Neural crest cell (in vitro differentiated cells): ENCODE measurements around the gene BEAN1. TPM values are rescaled to one million over a fixed set of nuclear protein-coding genes. Genes with fewer than 3 reads are reported as not detected.

Experiments
- DNase-seq: peaks from one replicate; pipeline ENCODE4 v3.0.0; 2021; ENCODE audit warnings: low read depth, mixed read lengths, low spot score
- H3K27ac Mint-ChIP-seq: one replicate; pipeline ENCODE4 v1.8.0; 2021; ENCODE audit warnings: mild to moderate bottlenecking, mixed read lengths; ENCODE audit not compliant: unreplicated experiment
- H3K27me3 Mint-ChIP-seq: 2 replicates; pipeline ENCODE4 v1.8.0; 2021; ENCODE audit warnings: low read depth, mild to moderate bottlenecking, mixed read lengths
- H3K36me3 Mint-ChIP-seq: 2 replicates; pipeline ENCODE4 v1.8.0; 2021; ENCODE audit warnings: low read depth, mild to moderate bottlenecking, mixed read lengths
- H3K4me1 Mint-ChIP-seq: 2 replicates; pipeline ENCODE4 v1.8.0; 2021; ENCODE audit warnings: mixed read lengths
- H3K4me3 Mint-ChIP-seq: one replicate; pipeline ENCODE4 v1.8.0; 2021; ENCODE audit warnings: mild to moderate bottlenecking, mixed read lengths
- H3K9me3 Mint-ChIP-seq: 2 replicates; pipeline ENCODE4 v1.8.0; 2021; ENCODE audit warnings: mixed read lengths
- total RNA-seq: library from RNA; stranded (reverse); gene quantifications from 2 replicates; pipeline ENCODE4 v1.2.1, GENCODE V29; 2021
- TF ChIP-seq, protein P1 (sequence below): fragments of 200-600 bp; sonication (generic); conservative IDR thresholded peaks from 2 replicates; pipeline ENCODE4 v1.5.0; 2021; ENCODE audit warnings: antibody characterized with exemption, mild to moderate bottlenecking

The BEAN1 gene
- total RNA-seq, 1 donor from 2014 or later, result 1.5 TPM

DNA sequence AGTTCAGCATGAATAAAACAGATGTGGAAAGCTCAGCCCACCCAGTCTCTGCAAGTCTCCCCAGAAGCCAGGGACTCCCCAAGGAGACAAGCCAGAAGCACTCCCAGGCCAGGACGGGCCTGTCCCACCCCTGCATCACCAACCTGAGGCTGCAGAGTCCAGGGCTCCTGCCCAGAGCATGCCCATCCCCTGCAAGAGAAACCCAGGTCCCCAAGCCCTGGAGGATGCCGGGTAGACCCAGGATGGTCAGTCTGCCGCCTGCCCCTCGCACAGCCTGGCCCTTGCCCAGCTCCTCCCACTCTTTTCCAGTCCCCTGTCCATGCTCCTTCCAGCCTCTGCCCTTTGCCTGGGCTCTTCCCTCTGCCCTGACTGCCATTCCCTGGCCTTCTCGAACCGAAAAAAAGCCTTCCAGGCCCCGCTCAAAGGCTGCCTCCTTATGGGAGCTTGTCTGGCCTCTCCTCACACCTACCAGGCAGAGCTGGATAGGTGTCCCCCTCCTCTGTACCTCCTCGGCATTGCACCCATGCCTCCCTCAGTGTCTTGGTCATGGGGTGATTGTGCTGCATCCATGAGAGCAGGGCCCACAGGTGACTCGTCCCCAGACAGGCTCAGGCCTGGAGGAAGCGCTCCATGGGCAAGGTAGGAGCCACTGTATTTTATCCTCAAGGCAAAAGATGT is 44.8 kb downstream of the BEAN1 start:
- H3K27me3 Mint-ChIP-seq, result peaks cover 10% of the 10 kb centered on the region
- H3K36me3 Mint-ChIP-seq, result no peaks in the 10 kb centered on the region
- no peak overlapping the region for H3K27ac Mint-ChIP-seq
- H3K9me3 Mint-ChIP-seq, result peaks cover 3% of the 10 kb centered on the region
- H3K4me1 Mint-ChIP-seq, result no peaks in the 10 kb centered on the region
- DNase-seq, result no peak
- H3K4me3 Mint-ChIP-seq, result no peak overlapping the region
- TF ChIP-seq, protein P1, sequence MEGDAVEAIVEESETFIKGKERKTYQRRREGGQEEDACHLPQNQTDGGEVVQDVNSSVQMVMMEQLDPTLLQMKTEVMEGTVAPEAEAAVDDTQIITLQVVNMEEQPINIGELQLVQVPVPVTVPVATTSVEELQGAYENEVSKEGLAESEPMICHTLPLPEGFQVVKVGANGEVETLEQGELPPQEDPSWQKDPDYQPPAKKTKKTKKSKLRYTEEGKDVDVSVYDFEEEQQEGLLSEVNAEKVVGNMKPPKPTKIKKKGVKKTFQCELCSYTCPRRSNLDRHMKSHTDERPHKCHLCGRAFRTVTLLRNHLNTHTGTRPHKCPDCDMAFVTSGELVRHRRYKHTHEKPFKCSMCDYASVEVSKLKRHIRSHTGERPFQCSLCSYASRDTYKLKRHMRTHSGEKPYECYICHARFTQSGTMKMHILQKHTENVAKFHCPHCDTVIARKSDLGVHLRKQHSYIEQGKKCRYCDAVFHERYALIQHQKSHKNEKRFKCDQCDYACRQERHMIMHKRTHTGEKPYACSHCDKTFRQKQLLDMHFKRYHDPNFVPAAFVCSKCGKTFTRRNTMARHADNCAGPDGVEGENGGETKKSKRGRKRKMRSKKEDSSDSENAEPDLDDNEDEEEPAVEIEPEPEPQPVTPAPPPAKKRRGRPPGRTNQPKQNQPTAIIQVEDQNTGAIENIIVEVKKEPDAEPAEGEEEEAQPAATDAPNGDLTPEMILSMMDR, result no peak

DNA sequence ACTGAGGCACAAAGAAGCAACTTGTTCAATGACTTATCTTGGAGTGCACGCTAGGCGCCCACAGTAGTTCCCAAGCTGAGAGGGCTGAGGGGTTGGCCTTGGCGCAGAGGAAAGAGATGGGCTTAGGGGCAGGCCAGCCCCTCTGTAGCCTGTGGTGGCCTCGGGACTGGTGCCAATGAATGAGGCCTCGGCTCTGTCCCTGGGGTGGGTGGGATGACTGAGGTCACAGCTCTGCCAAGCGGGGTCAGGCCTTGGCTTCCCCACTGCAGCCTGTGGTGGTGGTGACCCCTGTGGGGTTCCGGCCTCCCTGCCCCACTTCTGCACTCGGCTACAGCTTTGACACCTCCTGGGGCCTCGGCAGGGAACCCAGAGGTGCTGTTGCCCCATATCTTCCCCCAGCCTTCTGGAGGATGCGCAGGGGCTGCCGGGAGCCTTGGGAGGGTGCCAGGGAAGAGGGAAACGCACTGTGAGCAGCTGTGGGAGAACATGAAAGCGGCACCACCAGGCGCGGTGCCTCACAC is 46.0 kb downstream of the BEAN1 start:
- TF ChIP-seq, protein P1, result no peak
- H3K36me3 Mint-ChIP-seq, result no peaks in the 10 kb centered on the region
- no peak for DNase-seq

DNA sequence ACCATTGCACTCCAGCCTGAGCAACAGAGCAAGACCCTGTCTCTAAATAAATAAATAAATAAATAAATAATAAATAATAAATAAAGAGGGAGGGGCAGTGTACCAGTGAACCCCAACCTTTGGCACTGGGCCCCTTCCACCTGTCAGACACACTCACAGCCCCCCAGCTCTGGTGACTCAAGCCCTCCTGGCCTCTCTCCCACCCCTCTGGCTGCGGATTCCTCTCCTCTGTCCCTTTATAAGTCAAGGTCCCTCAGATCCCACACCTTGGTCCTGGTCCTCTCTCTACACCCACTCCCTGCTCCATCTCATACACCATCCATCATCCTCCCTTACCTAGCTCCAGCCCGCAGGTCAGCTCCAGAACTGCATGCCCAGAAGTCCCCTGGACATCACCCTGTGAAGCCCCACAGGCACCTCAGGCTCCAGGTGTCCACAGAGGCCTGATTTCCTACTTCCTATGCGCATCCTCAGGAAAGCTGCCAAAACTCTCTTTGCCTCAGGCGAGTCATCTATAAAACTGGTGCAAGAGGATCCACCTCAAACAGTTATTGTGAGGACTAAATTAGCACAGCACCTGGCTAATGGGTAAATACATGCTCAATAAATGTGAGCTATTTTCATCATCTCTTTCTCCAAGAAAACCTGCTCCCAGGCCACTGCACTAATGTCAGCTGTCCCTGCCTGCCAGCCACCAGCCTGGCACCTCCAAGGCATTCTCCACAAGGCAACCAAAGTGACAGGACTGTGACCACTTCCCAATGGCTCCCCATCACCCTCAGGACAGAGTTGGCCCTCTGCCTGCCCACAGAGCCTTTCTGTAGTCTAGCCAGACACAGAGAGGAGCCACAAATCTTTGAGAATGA is 46.8 kb downstream of the BEAN1 start:
- H3K4me3 Mint-ChIP-seq, result no peak overlapping the region
- DNase-seq, result no peak
- no peaks in the 10 kb centered on the region for H3K9me3 Mint-ChIP-seq
- H3K4me1 Mint-ChIP-seq, result peaks cover 5% of the 10 kb centered on the region
- no peaks in the 10 kb centered on the region for H3K36me3 Mint-ChIP-seq
- TF ChIP-seq, protein P1, result no peak
- no peak overlapping the region for H3K27ac Mint-ChIP-seq
- H3K27me3 Mint-ChIP-seq, result peaks cover 10% of the 10 kb centered on the region

More for the DNA sequence above, 46.0 kb downstream of the BEAN1 start:
- no peak overlapping the region for H3K4me3 Mint-ChIP-seq
- peaks cover 10% of the 10 kb centered on the region for H3K27me3 Mint-ChIP-seq
- no peaks in the 10 kb centered on the region for H3K9me3 Mint-ChIP-seq
- H3K27ac Mint-ChIP-seq, result no peak overlapping the region
- H3K4me1 Mint-ChIP-seq, result no peaks in the 10 kb centered on the region

DNA sequence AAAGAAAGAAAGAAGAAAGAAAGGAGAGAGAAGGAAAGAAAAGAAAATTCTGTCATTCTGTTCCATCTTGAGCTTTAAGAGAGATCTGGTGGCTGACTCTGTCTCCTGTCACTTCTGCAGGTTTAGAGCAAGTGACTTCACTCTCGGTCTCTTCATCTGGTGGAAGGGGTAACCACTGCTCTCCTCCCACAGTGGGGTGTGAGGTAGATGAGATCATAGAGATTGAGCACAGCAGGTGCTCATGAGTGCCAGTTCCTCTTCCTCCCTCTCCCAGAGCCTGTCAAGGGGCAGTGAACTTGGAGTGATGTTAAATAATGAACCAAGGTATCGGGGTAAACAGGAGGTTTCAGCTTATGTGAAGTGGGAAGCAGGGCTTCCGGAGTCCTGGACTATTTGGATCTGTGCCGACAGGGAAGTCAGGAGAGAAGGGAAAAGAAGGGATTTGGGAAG is 47.7 kb downstream of the BEAN1 start:
- DNase-seq, result no peak
- H3K4me1 Mint-ChIP-seq, result peaks cover 5% of the 10 kb centered on the region
- no peak overlapping the region for H3K4me3 Mint-ChIP-seq
- no peaks in the 10 kb centered on the region for H3K9me3 Mint-ChIP-seq
- TF ChIP-seq, protein P1, result no peak
- no peak overlapping the region for H3K27ac Mint-ChIP-seq
- H3K27me3 Mint-ChIP-seq, result peaks cover 10% of the 10 kb centered on the region
- no peaks in the 10 kb centered on the region for H3K36me3 Mint-ChIP-seq

- Mint-ChIP-seq H3K4me3 (no peak overlapping the region), H3K27me3 (peaks cover 10% of the 10 kb centered on the region), H3K27ac (no peak overlapping the region), H3K36me3 (no peaks in the 10 kb centered on the region), H3K4me1 (peaks cover 5% of the 10 kb centered on the region), H3K9me3 (no peaks in the 10 kb centered on the region)
- DNase-seq, result no peak
- TF ChIP-seq, protein P1, result no peak
These were observed 48.1 kb downstream of the BEAN1 start for GRCh38 chr16:66475232-66475631.
